COLO668 (cell line): ENCODE data around the gene GRHL1.

Source experiments
- DNase-seq: peaks from one replicate; lab custom pipeline; 2025; ENCODE audit not compliant: unreplicated experiment; lab: John Stamatoyannopoulos, UW

Gene GRHL1

GRCh38 chr2:9993488-9994165 lies 42.1 kb downstream of the GRHL1 start:
- no peak for DNase-seq

DNA sequence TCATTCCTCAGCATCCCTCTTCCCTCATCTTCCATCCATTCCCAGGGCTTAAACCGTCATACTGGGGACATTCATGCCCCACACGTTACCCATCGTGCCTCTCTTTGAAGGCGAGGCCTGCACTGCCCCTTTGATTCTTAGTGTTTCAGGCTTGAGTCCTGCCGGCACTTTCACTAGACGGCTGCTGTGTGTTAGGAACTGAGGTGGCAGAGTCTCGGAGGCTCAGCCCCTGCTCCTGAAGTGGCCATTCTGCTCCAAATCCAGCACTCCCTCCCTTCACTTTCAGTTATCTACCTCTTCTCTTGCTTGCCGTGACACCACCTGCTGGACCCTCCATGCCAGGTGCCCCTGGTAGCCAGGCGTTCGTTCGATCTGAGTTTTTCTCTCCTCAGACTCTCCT lies 43.0 kb downstream of the GRHL1 start:
- DNase-seq: no peak

GRCh38 chr2:9995059-9995458 lies 43.6 kb downstream of the GRHL1 start:
- DNase-seq: no peak

GRCh38 chr2:9996321-9996720 lies 44.8 kb downstream of the GRHL1 start:
- DNase-seq: no peak

DNA sequence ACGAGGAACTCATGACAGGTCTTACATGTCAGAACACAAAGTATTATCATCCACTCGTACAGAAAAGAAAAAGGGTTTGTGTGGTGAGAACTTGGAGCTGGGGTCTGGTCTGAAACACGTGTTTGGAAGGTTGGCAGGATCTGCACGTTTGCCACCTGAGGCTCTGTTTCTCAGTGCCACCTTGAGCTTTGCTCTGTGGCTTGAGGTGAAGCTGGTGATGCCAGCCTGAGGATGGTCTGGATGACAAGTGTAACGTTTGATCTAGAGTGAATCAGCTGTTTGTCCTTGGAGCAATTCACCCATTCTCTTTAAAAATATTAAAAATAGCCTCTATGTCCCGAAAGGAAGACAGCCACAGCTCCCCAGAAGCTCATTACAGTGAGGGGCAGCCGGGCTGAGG lies 46.4 kb downstream of the GRHL1 start:
- DNase-seq: no peak

DNA sequence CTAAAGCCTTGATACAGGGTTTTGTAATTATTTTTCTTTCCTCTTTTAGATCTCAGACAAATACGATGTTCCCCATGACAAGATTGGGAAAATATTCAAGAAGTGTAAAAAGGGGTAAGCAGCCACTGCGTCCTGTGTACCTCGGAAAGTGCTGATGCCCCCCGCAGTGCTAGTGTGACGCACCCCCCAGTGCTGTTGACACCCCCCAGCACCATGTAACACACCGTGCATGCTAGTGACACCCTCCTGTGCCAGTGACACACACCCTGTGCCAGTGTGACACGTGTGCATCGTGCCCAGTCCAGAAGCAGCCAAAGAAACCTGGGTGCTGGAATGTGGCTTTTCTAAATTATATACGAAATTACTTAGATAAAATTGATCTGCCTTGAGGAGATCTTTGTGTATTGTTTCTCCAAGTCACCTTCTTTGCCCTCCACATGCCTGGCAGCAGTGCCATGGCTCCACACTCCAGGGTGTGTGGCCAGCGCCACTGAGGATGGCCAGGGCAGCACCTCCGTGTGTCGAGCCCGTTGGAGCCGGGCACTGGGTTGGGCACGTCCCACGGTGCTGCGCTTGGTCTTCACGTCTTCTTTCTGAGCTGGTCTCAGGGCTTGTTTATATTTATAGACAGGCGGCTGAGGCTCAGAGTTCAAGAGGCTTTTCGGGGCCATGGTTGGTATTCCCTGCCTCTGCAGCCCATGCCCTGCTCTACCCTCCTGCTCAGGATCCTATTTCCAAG lies 47.6 kb downstream of the GRHL1 start:
- DNase-seq: no peak

- DNase-seq: no peak
These were observed 48.2 kb downstream of the GRHL1 start for GRCh38 chr2:9999693-10000092.

DNA sequence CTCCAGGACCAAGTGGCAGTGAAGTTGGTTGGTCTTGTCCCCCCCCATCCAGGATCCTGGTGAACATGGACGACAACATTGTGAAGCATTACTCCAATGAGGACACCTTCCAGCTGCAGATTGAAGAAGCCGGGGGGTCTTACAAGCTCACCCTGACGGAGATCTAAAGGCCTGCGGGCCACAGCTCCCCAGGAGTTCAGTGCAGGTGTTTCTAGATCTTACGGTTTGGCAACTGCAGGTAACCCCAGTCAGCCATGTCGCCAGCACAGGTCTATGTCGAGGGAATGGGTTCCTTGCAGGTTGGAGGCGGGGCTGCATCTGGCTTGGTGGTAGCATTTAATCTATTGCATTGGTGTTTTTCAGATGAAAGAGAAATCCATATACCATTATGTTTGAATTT lies 49.0 kb downstream of the GRHL1 start:
- no peak for DNase-seq

DNA sequence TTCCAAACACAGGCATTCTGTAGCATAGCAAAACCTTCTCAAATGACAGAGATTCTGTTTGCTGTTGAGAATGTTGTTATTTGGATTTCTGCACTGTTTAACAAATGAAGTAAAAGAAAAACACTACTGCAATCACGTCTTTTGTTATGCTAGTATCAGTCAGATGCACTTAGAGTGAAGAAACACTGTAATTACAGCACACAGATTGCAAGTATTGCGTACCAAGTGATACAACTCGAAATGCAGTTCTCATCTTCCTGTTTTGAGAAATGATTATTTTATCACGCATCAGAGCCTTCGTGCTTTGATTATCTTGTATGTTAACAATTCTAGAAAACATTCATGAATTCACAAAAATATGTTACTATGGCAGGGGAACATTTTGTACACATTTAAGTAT lies 50.1 kb downstream of the GRHL1 start:
- no peak for DNase-seq

GRCh38 chr2:10002109-10002508 lies 50.6 kb downstream of the GRHL1 start:
- no peak for DNase-seq

GRCh38 chr2:10002681-10003080 lies 51.2 kb downstream of the GRHL1 start:
- no peak for DNase-seq

GRCh38 chr2:10003206-10004125 lies 52.0 kb downstream of the GRHL1 start:
- no peak for DNase-seq

GRCh38 chr2:10004401-10004800 lies 52.9 kb downstream of the GRHL1 start:
- no peak for DNase-seq

GRCh38 chr2:10004836-10005235 lies 53.3 kb downstream of the GRHL1 start:
- DNase-seq: no peak

DNA sequence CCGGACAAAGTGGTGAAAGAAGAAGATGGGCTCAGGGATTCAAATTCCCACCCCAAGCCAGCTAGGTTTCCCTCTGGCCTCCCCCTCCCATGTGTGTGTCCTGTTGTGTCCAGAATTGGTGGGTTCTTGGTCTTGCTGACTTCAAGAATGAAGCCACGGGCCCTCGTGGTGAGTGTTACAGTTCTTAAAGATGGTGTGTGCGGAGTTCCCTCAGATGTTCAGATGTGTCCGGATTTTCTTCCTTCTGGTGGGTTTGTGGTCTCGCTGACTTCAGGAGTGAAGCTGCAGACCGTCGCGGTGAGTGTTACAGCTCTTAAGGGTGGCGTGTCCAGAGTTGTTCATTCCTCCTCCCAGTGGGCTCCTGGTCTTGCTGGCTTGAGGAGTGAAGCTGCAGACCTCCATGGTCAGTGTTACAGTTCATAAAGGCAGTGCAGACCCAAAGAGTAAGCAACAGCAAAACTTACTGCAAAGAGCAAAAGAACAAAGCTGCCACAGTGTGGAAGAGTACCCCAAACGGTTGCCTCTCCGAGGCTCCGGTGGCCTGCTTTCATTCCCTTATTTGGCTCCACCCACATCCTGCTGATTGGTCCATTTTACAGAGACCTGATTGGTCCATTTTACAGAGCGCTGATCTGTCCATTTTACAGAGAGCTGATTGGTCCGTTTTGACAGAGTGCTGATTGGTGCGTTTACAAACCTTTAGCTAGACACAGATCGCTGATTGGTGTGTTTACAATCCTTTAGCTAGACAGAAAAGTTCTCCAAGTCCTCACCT lies 54.2 kb downstream of the GRHL1 start:
- DNase-seq: no peak

- no peak for DNase-seq
These were observed 55.0 kb downstream of the GRHL1 start for GRCh38 chr2:10006236-10007161.

DNA sequence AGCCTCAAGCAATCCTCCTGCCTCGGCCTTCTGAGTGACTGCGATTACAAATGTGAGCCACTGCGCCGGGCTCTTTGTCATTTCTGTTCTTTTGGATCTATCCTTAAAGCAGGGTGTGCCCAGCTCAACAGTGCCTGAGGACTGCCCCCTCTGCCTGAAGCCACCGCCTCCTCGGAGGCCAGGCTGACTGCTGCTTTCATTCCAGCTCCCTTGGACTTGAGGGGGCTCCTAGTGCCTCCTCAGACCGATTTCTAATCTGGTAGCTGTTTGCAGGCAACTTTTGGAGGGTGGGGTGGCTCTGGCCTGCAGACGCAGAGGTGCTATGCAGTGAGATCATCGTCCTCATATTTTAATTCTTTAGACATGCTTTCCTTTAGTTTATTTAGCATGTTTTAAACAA lies 55.9 kb downstream of the GRHL1 start:
- no peak for DNase-seq

- DNase-seq: no peak
These were observed 56.7 kb downstream of the GRHL1 start for GRCh38 chr2:10007921-10008808.

DNA sequence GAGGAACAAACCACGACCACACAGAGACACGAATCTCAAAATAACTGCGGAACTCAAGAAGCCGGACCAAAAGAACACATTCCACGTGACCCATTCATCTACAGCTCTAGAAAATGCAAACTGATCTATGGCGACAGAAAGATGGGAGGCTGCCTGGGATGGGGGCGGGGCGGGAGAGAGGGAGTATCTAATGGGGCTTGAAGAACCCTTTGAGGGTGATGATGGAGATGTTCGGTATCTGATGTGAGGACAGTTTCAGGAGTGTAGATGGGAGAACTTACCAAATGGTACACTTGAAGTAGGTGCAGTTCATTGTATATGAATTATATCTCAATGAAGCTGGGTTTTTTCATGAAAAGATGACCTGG lies 57.3 kb downstream of the GRHL1 start:
- no peak for DNase-seq
